SK-N-SH (cell line): ENCODE measurements around the gene MED6. TPM values are rescaled to one million over a fixed set of nuclear protein-coding genes. Genes with fewer than 3 reads are reported as not detected.

Source experiments
- CTCF ChIA-PET: fragments of 300-600, 350-600 bp; formaldehyde crosslinking; extraction: SDS; loops from one replicate; lab custom pipeline; 2021; lab: Yijun Ruan, JAX
- POLR2A ChIA-PET: fragments of 350-600 bp; sonication (Branson Sonifier 250); formaldehyde crosslinking; extraction: SDS; loops from one replicate; lab custom pipeline; 2020; ENCODE audit warnings: antibody characterized with exemption, inconsistent platforms; lab: Yijun Ruan, JAX
- DNase-seq: peaks from one replicate; pipeline ENCODE4 v3.0.0; 2012
- H2AFZ ChIP-seq: fragments of 200-600 bp; sonication (generic); 2 replicates; pipeline ENCODE4 v1.8.1; 2016; ENCODE audit warnings: antibody characterized with exemption, mild to moderate bottlenecking, low read depth
- H3F3A ChIP-seq: fragments of 200-600 bp; sonication (generic); replicated peaks from 2 replicates; pipeline ENCODE3; 2016; ENCODE audit warnings: antibody characterized with exemption, mild to moderate bottlenecking; ENCODE audit not compliant: insufficient read depth
- H3K27ac ChIP-seq, 2 experiments: fragments of 200-500 bp in 1 of 2; fragments of 200-600 bp in 1 of 2; sonication (Bioruptor generic) in 1 of 2; sonication (generic), shearing (Covaris generic) in 1 of 2; 2 replicates each; pipeline versions ENCODE4 v1.5.1 to v1.6.1; 2014 to 2016; ENCODE audit warnings: low read depth in 2 of 2, inconsistent platforms in 1 of 2, low read length in 1 of 2, mild to moderate bottlenecking in 1 of 2, mixed read lengths in 1 of 2
- H3K27me3 ChIP-seq: fragments of 200-600 bp; sonication (generic), shearing (Covaris generic); 2 replicates; pipeline ENCODE4 v1.6.1; 2016; ENCODE audit warnings: mixed run types; ENCODE audit not compliant: insufficient read depth
- H3K36me3 ChIP-seq, 2 experiments: fragments of 200-500 bp in 1 of 2; fragments of 200-600 bp in 1 of 2; sonication (Bioruptor generic) in 1 of 2; sonication (generic) in 1 of 2; replicated peaks in 1 of 2; 2 replicates each; pipeline versions ENCODE3 to v1.5.1; 2014 to 2016; ENCODE audit warnings: low read length in 1 of 2, mild to moderate bottlenecking in 1 of 2; ENCODE audit not compliant: insufficient read depth in 2 of 2, control insufficient read depth in 1 of 2
- H3K4me1 ChIP-seq, 2 experiments: fragments of 200-500 bp in 1 of 2; fragments of 200-600 bp in 1 of 2; sonication (Bioruptor generic) in 1 of 2; sonication (generic), shearing (Covaris generic) in 1 of 2; 2 replicates each; pipeline versions ENCODE4 v1.5.1 to v1.6.1; 2014 to 2016; ENCODE audit warnings: low read depth in 1 of 2, low read length in 1 of 2, mixed run types in 1 of 2; ENCODE audit not compliant: insufficient read depth in 2 of 2, control insufficient read depth in 1 of 2
- H3K4me2 ChIP-seq: fragments of 200-600 bp; sonication (generic), shearing (Covaris generic); 2 replicates; pipeline ENCODE4 v1.6.1; 2017; ENCODE audit warnings: mixed run types
- H3K4me3 ChIP-seq, 2 experiments: fragments of 200-500 bp in 1 of 2; fragments of 200-600 bp in 1 of 2; sonication (Bioruptor generic) in 1 of 2; sonication (generic), shearing (Covaris generic) in 1 of 2; 2 replicates each; pipeline versions ENCODE4 v1.5.1 to v1.8.1; 2014 to 2016; ENCODE audit warnings: low read depth in 2 of 2, inconsistent platforms in 1 of 2, low read length in 1 of 2, mild to moderate bottlenecking in 1 of 2, mixed read lengths in 1 of 2, moderate library complexity in 1 of 2
- H3K79me2 ChIP-seq: fragments of 200-600 bp; sonication (generic); 2 replicates; pipeline ENCODE4 v1.8.1; 2017; ENCODE audit warnings: mild to moderate bottlenecking; ENCODE audit not compliant: insufficient read depth
- H3K9ac ChIP-seq: fragments of 200-600 bp; sonication (generic); 2 replicates; pipeline ENCODE4 v1.6.1; 2017; ENCODE audit warnings: mixed run types
- H3K9me2 ChIP-seq: fragments of 200-600 bp; sonication (generic); 2 replicates; pipeline ENCODE4 v1.6.1; 2017; ENCODE audit warnings: mixed run types
- H3K9me3 ChIP-seq: fragments of 200-600 bp; sonication (generic); 2 replicates; pipeline ENCODE4 v1.6.1; 2017; ENCODE audit warnings: mixed run types, mild to moderate bottlenecking, moderate library complexity
- H4K20me1 ChIP-seq: fragments of 200-600 bp; sonication (generic); 2 replicates; pipeline ENCODE4 v1.6.1; 2017; ENCODE audit warnings: mild to moderate bottlenecking, mixed run types; ENCODE audit not compliant: insufficient read depth
- CHD2 ChIP-seq: fragments of 150-350 bp; IDR thresholded peaks from 2 replicates; pipeline ENCODE4 v1.6.1; 2018; ENCODE audit warnings: low read length; ENCODE audit not compliant: partially characterized antibody
- ELF1 ChIP-seq: IDR thresholded peaks from 2 replicates; pipeline ENCODE4 v1.4.0; 2012
- EP300 ChIP-seq, 2 experiments: IDR thresholded peaks; 2 replicates each; pipeline versions ENCODE4 v1.4.0 to v1.6.1; 2012; ENCODE audit warnings: borderline replicate concordance in 1 of 2, low read depth in 1 of 2, low read length in 1 of 2
- GABPA ChIP-seq: IDR thresholded peaks from 2 replicates; pipeline ENCODE4 v1.4.0; 2012; ENCODE audit warnings: low read depth, mild to moderate bottlenecking
- GATA2 ChIP-seq: sonication (generic); formaldehyde crosslinking; IDR thresholded peaks from 2 replicates; pipeline ENCODE4 v1.5.0; 2020; ENCODE audit warnings: mild to moderate bottlenecking, missing genetic modification reagents
- JUND ChIP-seq: IDR thresholded peaks from 2 replicates; pipeline ENCODE4 v1.4.0; 2012
- NFIC ChIP-seq: IDR thresholded peaks from 2 replicates; pipeline ENCODE4 v1.4.0; 2012; ENCODE audit warnings: borderline replicate concordance
- NRF1 ChIP-seq: IDR thresholded peaks from 2 replicates; pipeline ENCODE4 v1.6.1; 2012; ENCODE audit warnings: low read depth, mild to moderate bottlenecking, low read length
- PBX3 ChIP-seq: IDR thresholded peaks from 2 replicates; pipeline ENCODE4; 2012
- RAD21 ChIP-seq: IDR thresholded peaks from 2 replicates; pipeline ENCODE4 v1.6.1; 2012; ENCODE audit warnings: mild to moderate bottlenecking, low read length
- RXRA ChIP-seq: IDR thresholded peaks from 2 replicates; pipeline ENCODE4 v1.4.0; 2012; ENCODE audit warnings: low read depth, mild to moderate bottlenecking, borderline replicate concordance
- SIN3A ChIP-seq: IDR thresholded peaks from 2 replicates; pipeline ENCODE4 v1.6.1; 2012; ENCODE audit warnings: low read depth, mild to moderate bottlenecking, low read length, moderate library complexity, borderline replicate concordance
- SMC3 ChIP-seq: IDR thresholded peaks from 2 replicates; pipeline ENCODE4 v1.6.1; 2012; ENCODE audit warnings: low read depth, low read length, improper control_type of control experiment
- TAF1 ChIP-seq: IDR thresholded peaks from 2 replicates; pipeline ENCODE4 v1.6.1; 2012; ENCODE audit warnings: low read depth, mild to moderate bottlenecking, low read length, moderate library complexity, borderline replicate concordance
- WGBS: methylation state at CpG from one replicate; pipeline ENCODE4 v1.1.6; 2017; ENCODE audit warnings: low lambda C conversion rate; 5-methylcytosine and 5-hydroxymethylcytosine counted together
- polyA plus RNA-seq, 3 experiments: library from polyadenylated mRNA; depleted of rRNA; stranded (reverse); fragments of >200 nt; gene quantifications; 2 replicates each; pipeline ENCODE4 v1.2.3, GENCODE V29; 2012
- TF ChIP-seq, protein P1 (sequence below): fragments of 150-350 bp; IDR thresholded peaks from 2 replicates; pipeline ENCODE4 v1.6.1; 2016; ENCODE audit warnings: mild to moderate bottlenecking, low read depth, low read length
- TF ChIP-seq, protein P2 (sequence below): IDR thresholded peaks from 2 replicates; pipeline ENCODE4 v1.4.0; 2012; ENCODE audit warnings: low read depth, borderline replicate concordance
- TF ChIP-seq, protein P3 (sequence below): fragments of 150-350 bp; IDR thresholded peaks from 2 replicates; pipeline ENCODE4 v1.6.1; 2017; ENCODE audit warnings: antibody characterized with exemption, low read length, low read depth, borderline replicate concordance

MED6 gene
- polyA plus RNA-seq, 1 of the 3 experiments (the other 2 are of a cell fraction), result 24.2 TPM

DNA sequence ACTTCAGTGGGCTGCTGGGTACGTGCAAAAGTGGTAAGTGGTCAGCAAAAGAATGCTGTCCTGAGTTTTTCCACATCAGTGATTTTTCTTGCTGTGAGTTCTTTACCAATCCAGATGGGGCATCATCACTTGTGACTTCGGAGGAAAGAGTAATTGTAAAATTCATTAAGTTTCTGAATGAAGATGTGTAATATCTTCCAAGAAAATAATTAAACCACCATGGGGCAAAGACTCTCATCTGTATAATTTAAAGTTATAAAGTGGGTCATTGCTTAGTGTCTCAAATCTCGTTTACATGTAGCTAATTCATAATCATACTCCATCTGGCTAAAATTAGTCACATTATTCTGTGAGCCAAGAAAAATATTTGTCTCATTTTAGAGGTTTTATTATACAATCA is 10.8 kb upstream of the MED6 start:
- Histone ChIP-seq H3K9ac (no peak overlapping the region), H2AFZ (no peak overlapping the region), H3K9me2 (no peaks in the 10 kb centered on the region), H3K27ac (no peak overlapping the region), H3K27me3 (no peaks in the 10 kb centered on the region), H3F3A (no peaks in the 10 kb centered on the region), H3K79me2 (no peaks in the 10 kb centered on the region), H3K9me3 (no peaks in the 10 kb centered on the region), H3K4me3 (no peak overlapping the region), H3K4me2 (no peak overlapping the region), H3K4me1 (no peaks in the 10 kb centered on the region), H4K20me1 (no peaks in the 10 kb centered on the region), H3K36me3 (no peaks in the 10 kb centered on the region)
- DNase-seq, result no peak
- no peak for TF ChIP-seq JUND
- TF ChIP-seq RXRA, result no peak
- no peak for TF ChIP-seq ELF1
- no peak for TF ChIP-seq CHD2
- TF ChIP-seq SMC3, result no peak
- TF ChIP-seq, protein P1, sequence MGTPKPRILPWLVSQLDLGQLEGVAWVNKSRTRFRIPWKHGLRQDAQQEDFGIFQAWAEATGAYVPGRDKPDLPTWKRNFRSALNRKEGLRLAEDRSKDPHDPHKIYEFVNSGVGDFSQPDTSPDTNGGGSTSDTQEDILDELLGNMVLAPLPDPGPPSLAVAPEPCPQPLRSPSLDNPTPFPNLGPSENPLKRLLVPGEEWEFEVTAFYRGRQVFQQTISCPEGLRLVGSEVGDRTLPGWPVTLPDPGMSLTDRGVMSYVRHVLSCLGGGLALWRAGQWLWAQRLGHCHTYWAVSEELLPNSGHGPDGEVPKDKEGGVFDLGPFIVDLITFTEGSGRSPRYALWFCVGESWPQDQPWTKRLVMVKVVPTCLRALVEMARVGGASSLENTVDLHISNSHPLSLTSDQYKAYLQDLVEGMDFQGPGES, result no peak
- no peak for TF ChIP-seq GATA2
- no peak for TF ChIP-seq NRF1
- TF ChIP-seq, protein P2, sequence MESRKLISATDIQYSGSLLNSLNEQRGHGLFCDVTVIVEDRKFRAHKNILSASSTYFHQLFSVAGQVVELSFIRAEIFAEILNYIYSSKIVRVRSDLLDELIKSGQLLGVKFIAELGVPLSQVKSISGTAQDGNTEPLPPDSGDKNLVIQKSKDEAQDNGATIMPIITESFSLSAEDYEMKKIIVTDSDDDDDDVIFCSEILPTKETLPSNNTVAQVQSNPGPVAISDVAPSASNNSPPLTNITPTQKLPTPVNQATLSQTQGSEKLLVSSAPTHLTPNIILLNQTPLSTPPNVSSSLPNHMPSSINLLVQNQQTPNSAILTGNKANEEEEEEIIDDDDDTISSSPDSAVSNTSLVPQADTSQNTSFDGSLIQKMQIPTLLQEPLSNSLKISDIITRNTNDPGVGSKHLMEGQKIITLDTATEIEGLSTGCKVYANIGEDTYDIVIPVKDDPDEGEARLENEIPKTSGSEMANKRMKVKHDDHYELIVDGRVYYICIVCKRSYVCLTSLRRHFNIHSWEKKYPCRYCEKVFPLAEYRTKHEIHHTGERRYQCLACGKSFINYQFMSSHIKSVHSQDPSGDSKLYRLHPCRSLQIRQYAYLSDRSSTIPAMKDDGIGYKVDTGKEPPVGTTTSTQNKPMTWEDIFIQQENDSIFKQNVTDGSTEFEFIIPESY, result no peak
- 7% methylated on average over 3 of the region's 3 CpGs for WGBS
- CTCF ChIA-PET, result interaction anchor here (1.5 kb wide), 1 partner anchor 206 kb away, joined by 6 read pairs; no protein-coding TSS in a partner anchor
- POLR2A ChIA-PET, result no interaction called here

- H3K4me1 ChIP-seq, result peaks cover 0 to 14% of the 10 kb centered on the region in 2 experiments; a peak in 2 of 4 replicates
- H3K9me3 ChIP-seq, result no peaks in the 10 kb centered on the region
- H3K27ac ChIP-seq, result no peak overlapping the region
- no peak overlapping the region for H2AFZ ChIP-seq
- no peaks in the 10 kb centered on the region; the same call in 1 of the 2 replicates for H4K20me1 ChIP-seq
- ChIA-PET POLR2A (no interaction called here), CTCF (interaction anchor here (0.7 to 2.4 kb wide), 4 partner anchors 106 to 215 kb away, joined by 3 to 15 read pairs (median 4); no protein-coding TSS in a partner anchor)
- DNase-seq, result no peak
- H3K27me3 ChIP-seq, result no peaks in the 10 kb centered on the region
- H3K4me2 ChIP-seq, result no peak overlapping the region
- WGBS, result 79% methylated on average over 2 of the region's 2 CpGs
- H3K4me3 ChIP-seq, result no peak overlapping the region
- no peaks in the 10 kb centered on the region for H3F3A ChIP-seq
- H3K36me3 ChIP-seq, result peaks cover 1 to 4% of the 10 kb centered on the region in 2 experiments
- no peaks in the 10 kb centered on the region for H3K9me2 ChIP-seq
- H3K79me2 ChIP-seq, result peaks cover 33% of the 10 kb centered on the region
- no peak overlapping the region for H3K9ac ChIP-seq
- no peak for TF ChIP-seq NFIC
- TF ChIP-seq TAF1, result no peak
- no peak for TF ChIP-seq PBX3
- no peak for TF ChIP-seq GABPA
- TF ChIP-seq, protein P1, result no peak
- TF ChIP-seq, protein P3, sequence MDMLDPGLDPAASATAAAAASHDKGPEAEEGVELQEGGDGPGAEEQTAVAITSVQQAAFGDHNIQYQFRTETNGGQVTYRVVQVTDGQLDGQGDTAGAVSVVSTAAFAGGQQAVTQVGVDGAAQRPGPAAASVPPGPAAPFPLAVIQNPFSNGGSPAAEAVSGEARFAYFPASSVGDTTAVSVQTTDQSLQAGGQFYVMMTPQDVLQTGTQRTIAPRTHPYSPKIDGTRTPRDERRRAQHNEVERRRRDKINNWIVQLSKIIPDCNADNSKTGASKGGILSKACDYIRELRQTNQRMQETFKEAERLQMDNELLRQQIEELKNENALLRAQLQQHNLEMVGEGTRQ, result no peak
- no peak for TF ChIP-seq ELF1
- no peak for TF ChIP-seq NRF1
- no peak for TF ChIP-seq SIN3A
- TF ChIP-seq CHD2, result no peak
- TF ChIP-seq GATA2, result no peak
- TF ChIP-seq, protein P2, result no peak
- TF ChIP-seq EP300 (IDR thresholded peaks at IDR 0.05; ENCODE audit: borderline replicate concordance in 1 of 2, low read depth in 1 of 2, low read length in 1 of 2), result no peak
- TF ChIP-seq RXRA, result no peak
- no peak for TF ChIP-seq RAD21
Measured at GRCh38 chr14:70602254-70602653, 1.8 kb upstream of the MED6 start.
